ENCODE results near the gene TIMD4.

TIMD4 gene

DNA sequence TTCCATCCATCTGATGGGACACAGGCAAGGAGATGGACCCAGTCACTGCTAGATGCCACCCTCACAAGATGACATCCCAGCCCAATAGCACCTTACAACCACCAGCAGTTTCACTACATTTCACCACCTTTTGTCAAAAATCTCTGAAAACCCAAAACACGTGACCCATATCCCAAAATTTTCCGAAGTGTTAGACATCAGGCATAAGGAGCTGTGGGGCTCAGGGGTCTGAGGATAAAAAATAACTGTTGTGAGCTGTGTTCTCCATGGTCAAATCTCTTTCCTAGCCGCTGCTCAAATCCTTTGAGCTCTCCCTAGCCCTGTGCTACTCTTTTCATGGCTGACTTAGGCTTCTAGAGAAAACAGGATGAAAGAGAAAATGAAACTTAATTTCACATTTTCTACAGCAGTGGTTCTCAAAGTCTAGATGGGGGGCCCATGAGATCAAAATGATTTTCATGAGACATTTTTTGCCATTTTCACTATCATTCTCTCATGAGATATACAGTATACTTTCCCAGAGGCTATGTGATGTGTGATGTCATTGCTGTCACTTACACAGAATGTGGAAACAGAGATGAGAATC, 40.7 kb downstream of the TIMD4 start:
- no peak for DNase-seq (ENCODE audit: low read depth in 1 of 2, low spot score in 1 of 2)

DNA sequence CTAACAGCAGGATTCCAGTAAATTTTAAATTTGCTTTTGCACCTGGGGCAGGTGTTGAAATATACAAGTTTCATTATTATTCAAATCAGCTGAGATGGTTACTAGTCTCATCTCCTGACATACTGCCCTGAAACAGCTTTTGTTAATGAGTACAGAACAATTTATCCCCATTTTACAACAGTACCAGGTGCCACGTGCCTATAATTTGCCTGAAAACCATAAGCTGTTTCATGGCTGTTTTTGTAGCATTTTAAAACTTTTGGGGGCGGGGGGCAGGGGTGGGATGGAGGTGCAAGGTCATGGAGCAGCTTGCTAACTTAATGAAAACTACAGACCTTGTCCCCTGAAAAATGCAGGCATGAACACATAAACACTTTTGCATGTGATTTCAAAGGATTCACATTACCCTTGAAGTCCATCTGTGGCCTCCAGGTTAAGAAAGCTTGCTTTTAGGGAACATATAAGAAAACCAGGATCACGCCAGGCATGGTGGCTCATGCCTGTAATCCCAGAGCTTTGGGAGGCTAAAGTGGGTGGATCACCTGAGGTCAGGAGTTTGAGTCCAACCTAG, 42.1 kb downstream of the TIMD4 start:
- no peak for DNase-seq (ENCODE audit: low read depth in 1 of 2, low spot score in 1 of 2)

DNA sequence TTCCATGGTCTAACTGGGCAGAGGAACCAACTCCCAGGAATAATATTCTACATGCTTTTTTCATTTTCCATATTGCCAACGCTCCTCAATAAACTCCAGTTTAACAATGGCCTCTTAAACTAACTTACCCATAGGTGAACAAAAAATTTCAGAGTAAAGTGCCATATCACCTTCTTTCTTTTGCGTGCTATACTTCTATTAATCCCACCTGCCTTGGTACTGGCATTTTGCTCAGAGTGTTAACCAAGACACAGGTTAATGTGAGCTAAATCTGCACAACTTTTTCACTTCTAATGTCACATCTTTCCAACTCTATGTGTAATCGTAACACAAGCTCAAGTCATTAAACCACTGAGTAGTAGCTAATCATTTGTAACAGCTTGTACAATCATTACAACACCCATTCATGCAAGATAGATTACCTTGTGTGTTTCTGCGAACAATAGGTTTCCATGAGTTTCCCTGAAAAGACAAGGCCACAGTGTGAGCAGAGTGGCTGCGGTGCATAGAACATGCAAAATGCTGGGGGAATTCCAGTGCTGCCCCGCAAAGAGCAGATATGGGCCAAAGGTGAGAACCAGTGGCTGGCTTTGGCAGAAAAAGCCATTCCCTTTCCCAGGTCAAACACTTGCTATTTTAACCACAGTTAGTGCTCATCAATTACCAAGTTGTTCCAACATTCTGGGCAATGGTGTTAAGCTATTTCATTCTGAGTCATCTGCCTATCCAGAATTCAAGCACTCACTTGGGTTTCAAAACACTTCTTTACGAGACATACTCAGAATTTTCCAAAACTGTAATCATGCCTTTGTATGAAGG, 42.8 kb downstream of the TIMD4 start:
- peak in 1 of 2 donors; percentile 3 for DNase-seq (ENCODE audit: low read depth in 1 of 2, low spot score in 1 of 2)

DNA sequence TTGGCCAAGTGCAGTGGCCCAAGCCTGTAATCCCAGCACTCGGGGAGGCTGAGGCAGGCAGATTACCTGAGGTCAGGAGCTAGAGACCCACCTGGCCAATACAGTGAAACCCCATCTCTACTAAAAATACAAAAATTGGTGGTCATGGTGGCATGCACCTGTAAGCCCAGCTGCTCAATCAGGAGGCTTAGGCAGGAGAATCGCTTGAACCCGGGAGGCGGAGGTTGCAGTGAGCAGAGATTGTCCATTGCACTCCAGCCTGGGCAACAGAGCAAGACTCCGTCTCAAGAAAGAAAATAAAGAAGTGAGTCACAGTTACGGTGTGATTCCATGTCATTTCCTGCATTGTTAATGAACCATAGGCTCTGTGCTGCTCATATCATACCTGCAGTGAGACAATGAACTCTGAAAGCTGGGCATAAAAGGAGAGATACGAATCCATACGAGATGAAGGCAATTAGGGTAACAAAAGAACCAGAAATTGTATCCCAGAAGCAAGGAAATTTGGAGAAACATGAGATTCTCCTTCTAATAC, 44.6 kb downstream of the TIMD4 start:
- no peak for DNase-seq (ENCODE audit: low read depth in 1 of 2, low spot score in 1 of 2)

DNA sequence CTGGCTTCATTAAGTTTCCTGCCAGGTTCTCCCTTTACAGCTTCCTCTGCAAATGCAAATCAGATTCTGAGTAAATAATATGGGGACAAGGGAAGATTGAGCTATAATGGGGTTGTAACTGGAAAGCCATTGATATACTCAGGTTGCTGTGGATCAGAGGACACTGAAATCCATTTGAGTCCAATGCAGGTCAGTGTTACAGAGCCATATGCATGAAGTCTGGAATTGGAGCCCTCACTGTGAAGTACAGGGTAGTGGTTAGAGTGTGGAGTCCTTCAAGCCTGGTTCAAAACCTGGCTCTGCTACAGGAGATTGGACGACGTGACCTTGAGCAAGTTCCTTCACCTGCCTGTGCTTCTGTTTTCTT, 48.7 kb downstream of the TIMD4 start:
- DNase-seq (ENCODE audit: low read depth in 1 of 2, low spot score in 1 of 2): no peak

DNA sequence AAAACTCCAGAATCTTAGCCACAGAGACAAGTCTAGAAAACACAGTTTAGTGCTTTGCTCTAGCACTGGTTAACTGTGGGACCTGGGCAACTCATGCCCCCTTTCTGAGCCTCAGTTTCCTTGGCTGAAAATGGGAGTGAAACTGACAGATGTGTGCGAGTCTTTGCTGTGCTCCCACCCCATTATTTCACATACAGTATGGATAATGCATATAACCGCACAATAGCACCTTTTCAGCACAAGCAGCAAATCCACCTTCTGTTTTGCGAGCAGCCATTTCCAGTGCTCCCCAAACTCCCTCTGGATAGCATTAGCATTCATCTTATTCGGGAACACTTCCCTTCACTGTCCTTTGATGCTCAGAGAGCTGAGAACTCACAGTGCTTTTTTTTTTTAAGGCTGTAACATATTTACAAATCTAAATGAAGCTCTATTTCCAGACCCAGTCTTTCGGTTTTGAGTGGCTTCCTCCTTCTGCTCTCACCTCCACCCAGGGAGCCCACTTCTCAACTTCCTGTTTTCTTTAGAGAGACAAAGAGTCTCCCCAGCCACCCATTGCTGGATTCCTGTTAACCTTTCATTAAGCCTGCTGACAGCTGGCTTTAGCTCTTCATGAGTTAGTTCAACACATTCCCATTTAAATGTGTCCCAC, 49.2 kb downstream of the TIMD4 start:
- DNase-seq (ENCODE audit: low read depth in 1 of 2, low spot score in 1 of 2): no peak

DNA sequence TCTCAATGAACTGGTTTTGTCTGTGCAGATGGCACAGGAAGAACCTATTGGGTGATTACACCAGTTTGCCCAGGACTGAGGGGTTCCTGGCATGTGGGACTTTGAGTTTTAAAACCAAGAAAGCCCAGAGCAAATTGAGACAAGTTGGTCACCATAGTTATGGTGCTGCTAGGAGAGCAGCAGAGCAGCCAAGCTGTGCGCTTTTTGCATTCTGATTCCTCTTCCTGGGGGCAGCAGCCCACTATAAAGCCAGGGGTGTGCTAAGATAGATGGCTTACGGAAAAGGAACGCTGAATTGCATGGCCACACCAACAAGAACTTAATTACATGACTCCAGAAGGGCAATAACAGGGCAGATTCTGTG, 49.7 kb downstream of the TIMD4 start:
- DNase-seq (ENCODE audit: low read depth in 1 of 2, low spot score in 1 of 2): no peak

DNA sequence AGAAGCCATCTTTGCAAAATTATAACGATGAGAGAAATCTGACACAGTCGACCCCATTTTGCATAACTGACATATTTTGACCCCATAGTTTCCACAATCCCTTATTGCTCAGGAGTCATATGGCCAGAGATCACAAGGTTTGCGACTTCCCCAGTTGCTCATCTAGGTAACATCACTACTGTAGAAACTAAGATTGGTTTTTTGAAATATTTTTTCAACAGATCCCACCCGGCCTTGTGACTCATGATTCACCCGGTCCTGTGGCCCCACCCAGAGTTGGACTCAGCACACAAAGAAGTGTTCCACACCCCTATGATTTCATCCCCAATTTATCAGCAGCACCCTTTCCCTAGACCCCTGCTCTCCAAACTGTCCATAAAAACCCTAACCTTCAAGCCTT, 50.2 kb downstream of the TIMD4 start:
- no peak for DNase-seq (ENCODE audit: low read depth in 1 of 2, low spot score in 1 of 2)

DNA sequence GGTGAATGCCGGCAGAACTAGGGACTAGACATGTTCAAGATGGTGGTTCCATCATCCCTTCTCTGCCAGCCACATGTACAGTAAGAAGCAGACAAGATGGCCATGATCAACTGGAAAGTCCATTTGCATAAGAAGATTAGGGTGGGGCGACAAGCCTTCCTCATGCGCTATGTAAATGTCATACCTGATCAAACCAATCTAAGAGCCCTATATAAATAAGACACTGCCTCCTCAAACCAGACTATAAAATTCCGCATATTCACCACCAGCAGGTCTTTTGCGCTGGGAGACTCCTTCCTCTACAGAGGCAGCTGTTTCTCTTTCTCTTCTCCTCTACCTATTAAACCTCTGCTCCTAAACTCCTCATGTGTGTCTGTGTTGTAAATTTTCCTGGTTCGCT, 53.8 kb downstream of the TIMD4 start:
- no peak for DNase-seq (ENCODE audit: low read depth in 1 of 2, low spot score in 1 of 2)

DNA sequence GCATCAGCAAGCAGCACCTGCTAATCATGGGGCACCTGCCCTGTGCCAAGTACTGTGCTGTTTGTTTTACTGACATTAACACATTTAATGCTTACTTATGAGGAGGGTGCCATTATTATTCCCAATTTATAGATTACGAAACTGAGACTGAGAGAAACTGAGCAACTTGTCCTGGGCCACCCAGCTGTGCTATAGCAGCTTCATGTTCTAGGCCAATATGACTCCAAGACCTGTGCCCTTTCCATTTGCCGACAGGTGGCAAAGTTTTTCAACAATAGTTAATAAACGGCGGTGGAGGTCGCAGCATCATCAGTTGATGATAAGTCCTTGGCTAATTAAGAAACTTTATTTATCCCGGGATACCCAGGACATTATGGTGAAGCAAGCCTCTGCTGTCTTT, 55.4 kb downstream of the TIMD4 start:
- DNase-seq (ENCODE audit: low read depth in 1 of 2, low spot score in 1 of 2): no peak

DNA sequence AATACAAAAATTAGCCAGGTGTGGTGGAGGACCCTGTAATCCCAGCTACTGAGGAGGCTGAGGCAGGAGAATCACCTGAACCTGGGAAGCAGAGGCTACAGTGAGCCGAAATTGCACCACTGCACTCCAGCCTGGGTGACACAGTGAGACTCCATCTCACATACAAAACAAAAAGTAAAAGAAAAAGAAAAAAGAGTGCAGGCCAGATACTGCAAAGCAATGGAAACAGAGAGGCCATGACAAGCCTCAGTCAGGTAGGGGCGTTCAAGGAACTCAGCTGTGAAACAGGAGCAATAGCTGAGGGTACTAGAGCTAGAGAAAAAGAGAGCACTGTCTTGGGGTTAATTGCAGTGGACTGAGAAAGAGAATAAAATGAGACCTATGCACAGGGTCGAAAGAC, 56.2 kb downstream of the TIMD4 start:
- DNase-seq (ENCODE audit: low read depth in 1 of 2, low spot score in 1 of 2): no peak

DNA sequence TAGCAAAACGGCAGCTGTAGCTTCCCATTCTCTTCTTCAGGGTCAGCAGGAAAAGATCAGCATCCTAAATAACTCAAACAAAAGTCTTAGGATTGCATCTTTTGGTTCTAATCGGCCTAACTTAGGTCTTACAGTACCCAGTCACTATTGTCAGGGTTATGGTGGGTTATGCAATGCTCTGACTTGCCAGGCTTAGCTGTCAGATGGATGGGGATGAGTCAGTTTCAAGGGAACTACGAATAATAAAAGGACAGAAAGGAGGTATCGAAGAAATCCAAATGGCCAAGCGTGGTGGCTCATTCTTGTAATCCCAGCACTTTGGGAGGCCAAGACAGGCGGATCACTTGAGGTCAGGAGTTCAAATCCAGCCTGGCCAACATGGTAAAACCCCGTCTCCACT, 66.5 kb downstream of the TIMD4 start:
- no peak for DNase-seq (ENCODE audit: low read depth in 1 of 2, low spot score in 1 of 2)

DNA sequence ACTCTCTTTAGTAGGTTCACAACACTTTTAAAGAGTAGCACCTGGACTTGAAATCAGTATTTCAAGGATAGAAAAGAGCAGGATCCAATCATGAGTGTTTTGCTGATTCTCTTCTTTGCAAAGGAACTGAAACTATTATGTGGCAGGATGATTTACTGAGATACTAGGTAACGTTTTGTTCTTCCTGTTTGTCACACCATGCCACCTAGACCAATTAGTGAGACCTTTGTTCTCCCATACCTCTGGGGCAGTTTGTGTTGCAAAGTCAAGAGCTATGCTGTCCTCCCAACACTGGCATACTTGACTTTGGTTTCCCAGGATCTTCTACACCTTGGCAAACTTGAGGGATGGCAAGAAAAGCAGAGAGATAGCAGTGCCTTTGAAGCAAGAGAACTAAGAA, 69.5 kb downstream of the TIMD4 start:
- no peak for DNase-seq (ENCODE audit: low read depth in 1 of 2, low spot score in 1 of 2)

DNA sequence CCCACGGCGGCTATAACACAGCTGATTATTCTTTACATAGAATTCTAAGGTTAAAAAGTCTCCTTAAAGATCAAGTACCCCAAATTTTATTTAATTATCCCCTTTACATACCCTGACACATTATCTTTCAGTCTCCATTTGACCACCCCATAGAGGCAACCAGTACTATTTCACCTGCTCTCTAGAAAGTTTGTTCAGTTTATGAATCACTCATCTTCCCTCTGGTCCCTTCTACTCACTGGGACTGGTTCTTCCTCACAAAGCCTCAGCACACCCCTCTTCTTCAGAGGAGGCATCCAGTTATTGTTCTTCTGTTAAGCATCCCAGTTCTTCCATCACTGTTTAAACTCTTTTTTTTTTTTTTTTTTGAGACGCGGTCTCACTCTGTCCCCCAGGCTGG, 70.2 kb downstream of the TIMD4 start:
- DNase-seq (ENCODE audit: low read depth in 1 of 2, low spot score in 1 of 2): no peak

DNA sequence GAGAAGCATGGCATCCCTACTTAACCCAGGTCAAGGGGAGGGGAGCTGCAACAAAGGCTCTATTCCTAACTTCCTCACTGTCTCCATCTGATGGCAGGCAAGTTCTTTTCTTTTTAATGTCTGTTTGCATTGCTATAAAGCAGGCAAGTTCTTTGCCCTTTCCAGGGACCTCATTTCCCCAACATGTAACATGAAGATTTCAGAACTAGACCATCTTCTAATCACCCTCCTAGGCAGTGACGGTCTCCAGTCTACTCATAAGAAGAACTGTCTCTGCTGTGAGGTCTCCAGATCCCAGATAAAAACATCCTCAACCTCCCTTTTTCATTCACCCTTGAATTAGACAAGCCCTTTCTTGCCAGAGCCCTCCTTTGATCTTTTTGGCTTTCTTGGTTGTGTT, 70.8 kb downstream of the TIMD4 start:
- DNase-seq (ENCODE audit: low read depth in 1 of 2, low spot score in 1 of 2): no peak

DNA sequence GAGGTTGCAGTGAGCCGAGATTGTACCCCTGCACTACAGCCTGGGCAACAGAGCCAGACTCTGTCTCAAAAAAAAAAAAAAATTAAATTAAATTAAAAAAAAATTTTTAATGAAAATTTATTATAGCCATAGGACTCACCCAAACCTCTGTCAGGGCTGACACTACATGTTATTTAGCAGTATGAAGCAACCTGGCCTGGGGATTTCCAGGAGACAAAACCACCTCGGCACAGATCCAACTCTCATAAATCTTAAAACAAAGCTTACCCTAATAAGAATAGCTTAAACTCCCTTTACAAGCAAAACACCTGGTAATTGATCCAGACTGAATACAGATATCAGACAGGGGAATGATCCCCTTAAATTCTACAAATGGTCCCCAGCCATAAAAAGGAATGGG, 74.5 kb downstream of the TIMD4 start:
- DNase-seq (ENCODE audit: low read depth in 1 of 2, low spot score in 1 of 2): no peak

DNA sequence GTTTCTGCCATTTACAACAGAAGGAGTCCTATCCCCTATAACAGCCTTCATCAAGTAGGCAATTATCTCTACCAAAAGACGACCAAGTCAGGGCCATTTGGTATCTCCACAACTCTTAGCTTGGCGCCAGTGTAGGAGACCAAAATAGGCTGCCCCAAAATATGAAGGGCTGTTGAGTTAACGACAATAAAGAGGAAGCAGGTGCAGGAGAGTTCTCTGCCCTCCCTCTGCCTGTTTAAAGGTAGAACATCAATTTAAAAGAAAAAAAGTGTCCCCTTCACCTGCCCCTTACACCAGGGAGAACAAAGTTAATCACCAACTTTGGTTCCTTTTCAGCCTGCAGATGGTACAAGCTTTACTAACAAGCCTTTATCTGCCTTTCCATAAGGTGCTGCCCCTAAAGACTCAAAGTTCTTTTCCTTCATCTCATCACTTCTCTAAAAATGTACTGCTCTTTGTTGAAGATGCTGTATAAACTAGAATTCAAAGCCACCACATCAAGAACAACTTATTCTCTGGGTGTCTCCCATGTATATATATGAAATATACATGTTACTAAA, 79.6 kb downstream of the TIMD4 start:
- DNase-seq (ENCODE audit: low read depth in 1 of 2, low spot score in 1 of 2): no peak

DNA sequence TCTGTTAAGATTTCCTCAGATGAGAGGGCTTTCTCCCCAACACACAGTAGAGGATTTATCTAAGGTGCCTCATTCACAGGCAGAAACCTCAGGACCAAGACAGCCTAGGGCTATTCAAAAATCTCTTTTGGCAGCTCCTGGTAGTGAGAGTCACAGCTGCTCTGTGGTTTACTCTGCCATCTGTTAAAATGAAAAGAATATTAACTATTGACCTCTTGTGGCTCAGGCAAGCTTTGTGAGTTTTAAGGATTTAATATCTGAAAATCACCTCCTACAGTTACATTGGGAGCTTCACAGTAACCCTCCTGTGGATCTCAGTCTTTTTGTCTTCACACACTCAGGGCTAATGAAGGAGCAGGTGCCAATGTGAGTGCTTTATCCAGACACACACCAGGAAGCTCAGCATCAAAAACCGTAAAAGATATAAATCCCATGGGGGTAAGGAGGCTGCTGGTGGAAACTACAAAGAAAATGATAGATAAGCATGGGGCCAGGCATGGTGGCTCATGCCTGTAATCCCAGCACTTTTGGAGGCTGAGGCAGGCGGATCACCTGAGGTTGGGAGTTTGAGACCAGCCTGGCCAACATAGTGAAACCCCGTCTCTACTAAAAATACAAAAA, 83.3 kb downstream of the TIMD4 start:
- no peak for DNase-seq (ENCODE audit: low read depth in 1 of 2, low spot score in 1 of 2)

DNA sequence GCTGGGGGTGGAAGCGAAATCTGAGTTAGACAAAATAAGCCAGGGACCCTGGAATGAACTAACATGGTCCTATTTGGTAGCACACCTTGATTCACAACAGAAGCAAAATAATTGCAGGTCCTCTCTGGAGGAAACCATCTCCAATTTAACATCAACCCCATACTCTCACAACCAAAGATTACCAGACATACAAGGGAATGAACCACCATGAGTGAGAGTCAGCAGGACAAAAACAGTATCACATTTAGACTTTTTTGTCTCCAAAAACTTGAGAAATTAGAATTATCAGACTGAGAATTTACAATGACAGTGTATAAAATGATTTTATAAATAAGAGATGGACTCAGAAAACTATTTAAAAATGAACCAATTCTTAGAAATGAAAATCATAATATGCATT, 91.8 kb downstream of the TIMD4 start:
- no peak for DNase-seq (ENCODE audit: low read depth in 1 of 2, low spot score in 1 of 2)

DNA sequence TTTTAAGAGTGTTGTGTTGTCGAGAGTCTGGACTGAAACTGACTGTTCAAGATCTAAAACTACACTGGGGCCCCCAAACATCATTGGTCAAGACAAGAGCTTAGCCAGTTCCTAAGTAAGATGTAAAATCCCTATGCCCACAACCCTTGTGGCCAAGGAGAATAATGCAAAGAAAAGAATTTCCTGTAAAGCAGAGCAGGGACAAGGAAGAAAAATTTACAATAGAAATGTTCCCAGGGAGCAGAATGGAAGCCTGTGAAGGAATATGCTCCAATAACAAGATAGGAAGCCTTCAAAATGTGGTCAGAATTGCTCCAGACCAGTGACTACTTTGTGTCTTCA, 92.6 kb downstream of the TIMD4 start:
- no peak for DNase-seq (ENCODE audit: low read depth in 1 of 2, low spot score in 1 of 2)

All from stimulated activated CD4-positive, alpha-beta T cell treated with anti-CD3 and anti-CD28 coated beads, Interleukin-15, amount 100 ng/mL, for 1 hour (primary cell).